Hepatocyte (in vitro differentiated cells): ENCODE results near the gene SRBD1. TPM values are rescaled to one million over a fixed set of nuclear protein-coding genes. Genes with fewer than 3 reads are reported as not detected.

ENCODE experiments used
- DNase-seq: peaks from one replicate; pipeline ENCODE4 v3.0.0-alpha.2; 2016; ENCODE audit warnings: low spot score
- H2AFZ ChIP-seq: fragments of 200-600 bp; sonication (generic); 2 replicates; pipeline ENCODE4 v1.6.0; 2016; ENCODE audit warnings: antibody characterized with exemption, mild to moderate bottlenecking
- H3K27ac ChIP-seq: fragments of 200-600 bp; sonication (generic); 2 replicates; pipeline ENCODE4 v1.5.1; 2016; ENCODE audit warnings: mild to moderate bottlenecking
- H3K27me3 ChIP-seq: fragments of 200-600 bp; sonication (generic); 2 replicates; pipeline ENCODE4 v1.6.1; 2016
- H3K36me3 ChIP-seq: fragments of 200-600 bp; sonication (generic); replicated peaks from 2 replicates; pipeline ENCODE4 v1.5.1; 2016; ENCODE audit warnings: low read depth; ENCODE audit not compliant: insufficient read depth
- H3K4me1 ChIP-seq: fragments of 200-600 bp; sonication (generic); 2 replicates; pipeline ENCODE4 v1.5.1; 2016; ENCODE audit warnings: mild to moderate bottlenecking, moderate library complexity; ENCODE audit not compliant: insufficient read depth
- H3K4me2 ChIP-seq: fragments of 200-600 bp; sonication (generic); 2 replicates; pipeline ENCODE4 v1.6.0; 2016
- H3K4me3 ChIP-seq: fragments of 200-600 bp; sonication (generic); 2 replicates; pipeline ENCODE4 v1.5.1; 2016; ENCODE audit warnings: mild to moderate bottlenecking
- H3K79me2 ChIP-seq: fragments of 200-600 bp; sonication (generic); 2 replicates; pipeline ENCODE4 v1.6.0; 2017; ENCODE audit warnings: mild to moderate bottlenecking
- H3K9me2 ChIP-seq: fragments of 200-600 bp; sonication (generic); replicated peaks from 2 replicates; pipeline ENCODE4 v1.6.0; 2017; ENCODE audit warnings: mild to moderate bottlenecking; ENCODE audit not compliant: insufficient read depth
- H3K9me3 ChIP-seq: fragments of 200-600 bp; sonication (generic); 2 replicates; pipeline ENCODE4 v1.5.1; 2016; ENCODE audit warnings: low read depth, mild to moderate bottlenecking
- H4K20me1 ChIP-seq: fragments of 200-600 bp; sonication (generic); 2 replicates; pipeline ENCODE4 v1.6.0; 2016; ENCODE audit warnings: mild to moderate bottlenecking; ENCODE audit not compliant: insufficient read depth, poor library complexity, severe bottlenecking
- EZH2 ChIP-seq: fragments of 200-600 bp; sonication (generic); IDR thresholded peaks from 2 replicates; pipeline ENCODE4 v1.6.1; 2016; ENCODE audit warnings: antibody characterized with exemption, mild to moderate bottlenecking, borderline replicate concordance
- EZH2phosphoT487 ChIP-seq: fragments of 200-600 bp; sonication (generic); IDR thresholded peaks from one replicate; pipeline ENCODE4 v1.6.1; 2018; ENCODE audit warnings: antibody characterized with exemption, mild to moderate bottlenecking, low read depth, moderate library complexity; ENCODE audit not compliant: unreplicated experiment, severe bottlenecking
- WGBS: methylation state at CpG from one replicate; pipeline ENCODE4 v1.1.6; 2016; ENCODE audit warnings: low lambda C conversion rate; ENCODE audit errors: missing lambda C conversion rate; 5-methylcytosine and 5-hydroxymethylcytosine counted together
- polyA plus RNA-seq: library from polyadenylated mRNA; unstranded; fragments of >200 nt; fragmentation: Nextera tagmentation; extraction: Ambion mirVana; gene quantifications from 2 replicates; pipeline ENCODE4 v1.2.1, GENCODE V29; 2016
- total RNA-seq: library from RNA; depleted of rRNA; stranded (reverse); fragments of >200 nt; gene quantifications from 2 replicates; pipeline ENCODE4 v1.2.3, GENCODE V29; 2014
- TF ChIP-seq, protein P1 (sequence below): fragments of 200-600 bp; sonication (generic); IDR thresholded peaks from 2 replicates; pipeline ENCODE4 v1.5.1; 2016; ENCODE audit warnings: antibody characterized with exemption, mild to moderate bottlenecking; ENCODE audit not compliant: poor library complexity

The SRBD1 gene
- total and polyA plus RNA-seq, 2 experiments from 2014 or later, result 6.7 to 16.6 TPM

DNA sequence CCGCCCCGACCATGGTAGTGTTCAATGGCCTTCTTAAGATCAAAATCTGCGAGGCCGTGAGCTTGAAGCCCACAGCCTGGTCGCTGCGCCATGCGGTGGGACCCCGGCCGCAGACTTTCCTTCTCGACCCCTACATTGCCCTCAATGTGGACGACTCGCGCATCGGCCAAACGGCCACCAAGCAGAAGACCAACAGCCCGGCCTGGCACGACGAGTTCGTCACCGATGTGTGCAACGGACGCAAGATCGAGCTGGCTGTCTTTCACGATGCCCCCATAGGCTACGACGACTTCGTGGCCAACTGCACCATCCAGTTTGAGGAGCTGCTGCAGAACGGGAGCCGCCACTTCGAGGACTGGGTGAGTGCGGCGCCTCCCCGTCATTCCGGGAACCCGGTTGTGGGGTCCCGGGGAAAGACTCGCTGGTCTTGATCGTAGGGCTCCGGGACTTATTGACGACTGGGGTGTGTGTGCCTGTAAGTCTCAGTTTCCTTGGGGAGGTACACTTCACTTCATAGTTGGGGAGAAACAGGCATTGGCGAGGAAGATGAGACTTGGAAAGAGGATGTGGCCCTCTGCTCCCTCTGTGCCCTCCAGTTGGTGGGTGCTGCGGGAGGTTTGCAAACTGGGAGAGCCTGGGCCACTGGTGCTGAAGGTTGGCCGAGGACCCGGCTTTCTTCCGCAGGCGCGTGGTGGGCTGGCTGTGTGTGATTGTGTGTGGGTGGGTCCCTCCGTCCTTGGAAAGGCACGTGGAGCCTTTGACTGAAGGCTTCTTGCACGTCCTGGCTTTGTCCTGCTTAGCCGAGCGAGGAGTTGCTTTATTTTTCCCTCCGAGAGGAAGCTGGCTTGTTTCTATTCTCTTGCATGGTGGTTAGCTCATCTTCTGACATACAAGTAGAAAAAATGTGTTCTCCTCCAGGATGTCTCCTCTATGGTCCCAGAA lies 41.3 kb upstream of the SRBD1 start:
- Histone ChIP-seq H3K36me3 (no peaks in the 10 kb centered on the region), H3K9me3 (no peaks in the 10 kb centered on the region), H3K79me2 (peaks cover 39% of the 10 kb centered on the region), H3K4me3 (peak overlapping the region; percentile 53), H2AFZ (peak overlapping the region; percentile 74), H3K4me1 (peaks cover 6% of the 10 kb centered on the region), H3K9me2 (no peaks in the 10 kb centered on the region), H3K27me3 (peaks cover 2% of the 10 kb centered on the region), H3K4me2 (peak overlapping the region; percentile 95), H4K20me1 (peaks cover 8% of the 10 kb centered on the region), H3K27ac (peak overlapping the region; percentile 95)
- WGBS, result 4% methylated on average over 48 of the region's 53 CpGs
- peak; percentile 34 for DNase-seq
- no peak for TF ChIP-seq EZH2

DNA sequence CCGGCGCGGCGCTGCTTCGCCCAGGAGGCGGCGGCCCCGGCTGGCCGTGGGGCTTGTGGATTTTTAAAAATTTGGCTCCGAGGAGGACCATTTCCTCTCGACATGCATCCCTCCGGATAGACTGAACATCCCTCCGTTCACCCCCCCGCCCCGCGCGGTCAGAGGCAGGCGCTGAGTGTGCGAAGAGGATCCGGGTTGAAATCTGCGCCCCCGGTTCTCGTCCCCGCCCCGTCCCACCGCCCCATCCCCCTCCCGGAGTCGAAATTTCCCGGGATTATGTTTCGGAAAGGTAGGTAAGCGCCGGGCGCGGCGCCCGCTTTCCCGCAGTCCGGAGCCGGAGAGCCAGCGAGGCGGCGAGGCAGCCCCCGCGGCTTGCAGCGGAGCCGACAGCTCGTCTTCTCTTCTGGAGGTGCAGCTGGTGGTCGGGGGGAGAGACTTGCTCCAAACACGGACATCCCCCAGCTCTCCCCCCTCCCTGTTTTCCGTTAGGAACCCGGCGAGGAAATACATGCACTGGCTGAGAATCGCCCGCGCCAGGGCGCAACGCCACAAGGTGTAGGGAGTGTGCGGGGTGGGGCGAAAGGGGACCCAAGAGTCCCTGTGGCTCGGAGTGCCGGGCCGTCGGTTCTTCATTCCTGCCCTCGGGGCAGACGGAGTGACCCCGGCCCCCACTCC lies 40.5 kb upstream of the SRBD1 start, which contains the start of gene PRKCE:
TSS of gene PRKCE (plus strand) at position 261 of the 675 bp plus-strand sequence.
- no peaks in the 10 kb centered on the region for H3K9me2 ChIP-seq
- peak within 1 kb of the TSS; percentile 95 for H3K4me2 ChIP-seq
- peaks cover 8% of the 10 kb centered on the region for H4K20me1 ChIP-seq
- no peak for TF ChIP-seq EZH2phosphoT487
- no peaks in the 10 kb centered on the region for H3K9me3 ChIP-seq
- H3K27me3 ChIP-seq, result peaks cover 2% of the 10 kb centered on the region
- H3K36me3 ChIP-seq, result no peaks in the 10 kb centered on the region
- H2AFZ ChIP-seq, result peak within 1 kb of the TSS; percentile 74
- peak within 1 kb of the TSS; percentile 53 for H3K4me3 ChIP-seq
- peak within 1 kb of the TSS; percentile 95 for H3K27ac ChIP-seq
- peaks cover 6% of the 10 kb centered on the region for H3K4me1 ChIP-seq
- H3K79me2 ChIP-seq, result peaks cover 33% of the 10 kb centered on the region
- under 1% methylated on average over 59 of the region's 66 CpGs for WGBS
- DNase-seq, result peak; percentile 54

DNA sequence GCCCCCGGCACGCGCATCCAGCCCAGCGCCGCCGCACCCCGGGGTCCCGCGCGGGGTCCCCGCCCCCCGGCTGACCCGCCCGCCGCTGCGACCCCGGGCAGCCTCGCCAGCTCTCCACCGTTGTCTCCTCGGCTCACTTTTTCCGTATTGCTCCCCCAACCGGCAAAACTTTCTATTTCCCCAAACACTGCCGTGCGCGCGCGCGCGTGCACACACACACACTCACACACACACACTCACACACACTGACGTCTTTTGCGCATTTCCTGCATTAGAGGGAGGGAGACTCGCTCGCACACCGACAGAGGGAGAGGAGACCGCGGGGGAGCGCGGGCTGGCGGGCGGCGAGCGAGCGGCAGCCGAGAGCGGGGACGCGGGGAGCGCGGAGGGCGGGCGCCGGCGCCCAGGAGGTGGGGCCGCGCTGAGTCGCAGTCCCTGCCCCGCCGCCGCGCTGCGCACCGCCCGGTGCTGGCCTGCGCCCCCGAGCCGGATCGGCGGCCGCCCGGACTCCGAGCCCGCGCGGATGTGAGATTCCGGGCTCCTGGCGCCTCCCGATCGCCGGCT lies 39.9 kb upstream of the SRBD1 start:
- Histone ChIP-seq H3K27me3 (peaks cover 2% of the 10 kb centered on the region), H3K27ac (peak overlapping the region; percentile 95), H3K9me2 (no peaks in the 10 kb centered on the region), H3K79me2 (peaks cover 28% of the 10 kb centered on the region), H3K9me3 (no peaks in the 10 kb centered on the region), H3K36me3 (no peaks in the 10 kb centered on the region), H4K20me1 (peaks cover 8% of the 10 kb centered on the region), H2AFZ (peak overlapping the region; percentile 74), H3K4me2 (peak overlapping the region; percentile 95), H3K4me3 (peak overlapping the region; percentile 53), H3K4me1 (peaks cover 6% of the 10 kb centered on the region)
- no peak for TF ChIP-seq EZH2
- TF ChIP-seq, protein P1, sequence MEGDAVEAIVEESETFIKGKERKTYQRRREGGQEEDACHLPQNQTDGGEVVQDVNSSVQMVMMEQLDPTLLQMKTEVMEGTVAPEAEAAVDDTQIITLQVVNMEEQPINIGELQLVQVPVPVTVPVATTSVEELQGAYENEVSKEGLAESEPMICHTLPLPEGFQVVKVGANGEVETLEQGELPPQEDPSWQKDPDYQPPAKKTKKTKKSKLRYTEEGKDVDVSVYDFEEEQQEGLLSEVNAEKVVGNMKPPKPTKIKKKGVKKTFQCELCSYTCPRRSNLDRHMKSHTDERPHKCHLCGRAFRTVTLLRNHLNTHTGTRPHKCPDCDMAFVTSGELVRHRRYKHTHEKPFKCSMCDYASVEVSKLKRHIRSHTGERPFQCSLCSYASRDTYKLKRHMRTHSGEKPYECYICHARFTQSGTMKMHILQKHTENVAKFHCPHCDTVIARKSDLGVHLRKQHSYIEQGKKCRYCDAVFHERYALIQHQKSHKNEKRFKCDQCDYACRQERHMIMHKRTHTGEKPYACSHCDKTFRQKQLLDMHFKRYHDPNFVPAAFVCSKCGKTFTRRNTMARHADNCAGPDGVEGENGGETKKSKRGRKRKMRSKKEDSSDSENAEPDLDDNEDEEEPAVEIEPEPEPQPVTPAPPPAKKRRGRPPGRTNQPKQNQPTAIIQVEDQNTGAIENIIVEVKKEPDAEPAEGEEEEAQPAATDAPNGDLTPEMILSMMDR, result peak; percentile 54
- under 1% methylated on average over 23 of the region's 79 CpGs for WGBS
- DNase-seq, result peak; percentile 94

DNA sequence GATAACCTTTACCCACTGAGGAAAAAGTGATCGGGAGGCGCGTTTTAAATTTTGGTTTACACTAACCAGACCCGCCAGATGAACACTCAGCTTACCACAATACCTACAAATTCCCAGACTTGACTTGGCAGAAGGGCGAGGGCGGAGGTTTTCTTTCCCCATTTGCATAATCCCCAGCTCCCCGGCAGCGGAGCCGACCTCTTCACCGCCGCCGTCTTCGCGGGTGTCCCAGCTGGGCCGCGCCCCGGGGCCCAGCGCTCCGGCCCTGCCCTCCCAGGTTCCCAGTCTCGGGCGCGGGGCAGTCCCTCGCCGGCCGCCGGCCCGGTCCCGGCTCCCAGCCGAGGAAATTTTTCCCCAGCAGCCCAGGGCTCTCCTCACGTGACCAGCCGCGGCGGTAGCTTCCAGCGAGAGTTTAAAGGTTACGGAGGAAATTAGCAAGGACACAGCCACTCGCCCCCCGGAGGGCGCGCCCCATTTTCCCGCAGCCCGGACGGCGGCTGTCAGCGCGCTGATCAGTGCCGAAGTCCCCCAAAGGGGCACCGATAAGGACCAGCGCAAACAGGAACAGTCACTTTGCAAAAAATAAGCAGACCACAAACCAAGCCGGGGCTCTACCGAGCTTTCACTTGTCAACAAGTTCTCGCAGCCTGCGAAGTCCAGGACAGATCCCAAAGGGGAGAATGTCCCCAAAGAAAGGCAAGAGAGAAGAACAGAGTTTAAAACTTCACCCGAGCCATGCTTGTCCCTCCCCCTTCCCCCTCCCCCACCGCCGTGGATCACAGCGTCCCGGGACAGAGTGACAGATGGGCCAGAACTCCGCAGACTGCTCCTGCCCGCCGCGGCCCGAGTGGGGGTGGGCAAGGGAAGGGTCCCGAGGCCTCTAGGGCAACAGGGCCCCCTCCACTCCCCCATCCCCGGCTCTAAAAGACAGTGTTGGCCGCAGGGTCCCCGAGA lies 39.1 kb upstream of the SRBD1 start:
- peak; percentile 86 for DNase-seq

More for the DNA sequence above, 39.1 kb upstream of the SRBD1 start:
- Histone ChIP-seq H3K4me1 (peaks cover 6% of the 10 kb centered on the region), H2AFZ (peak overlapping the region; percentile 70), H3K4me2 (peak overlapping the region; percentile 84), H3K36me3 (no peaks in the 10 kb centered on the region), H4K20me1 (peaks cover 8% of the 10 kb centered on the region), H3K27ac (peak overlapping the region; percentile 95), H3K79me2 (peaks cover 22% of the 10 kb centered on the region), H3K4me3 (peak overlapping the region; percentile 53), H3K27me3 (peaks cover 2% of the 10 kb centered on the region), H3K9me3 (no peaks in the 10 kb centered on the region), H3K9me2 (no peaks in the 10 kb centered on the region)
- TF ChIP-seq EZH2phosphoT487, result no peak
- WGBS, result 1% methylated on average over 65 of the region's 66 CpGs
